HepG2 (cell line): ENCODE measurements around the gene GAS5. TPM values are rescaled to one million over a fixed set of nuclear protein-coding genes. Genes with fewer than 3 reads are reported as not detected.

Source experiments
- BRCA1 ChIP-seq: sonication (generic); formaldehyde crosslinking; IDR thresholded peaks from 2 replicates; pipeline ENCODE4 v1.4.0; 2020; ENCODE audit warnings: missing genetic modification reagents
- CBX1 ChIP-seq: IDR thresholded peaks from one replicate; pipeline ENCODE4 v1.6.1; 2016; ENCODE audit warnings: antibody characterized with exemption, low read depth
- CBX2 ChIP-seq, 2 experiments: fragments of 200-600 bp in 1 of 2; sonication (generic); formaldehyde crosslinking in 1 of 2; IDR thresholded peaks; 2 replicates each; pipeline versions ENCODE4 v1.7.0 to v1.8.1; 2018 to 2022; ENCODE audit warnings: low read depth in 2 of 2, low read length in 1 of 2, mild to moderate bottlenecking in 1 of 2, missing genetic modification reagents in 1 of 2
- CBX5 ChIP-seq: sonication (generic); formaldehyde crosslinking; IDR thresholded peaks from 2 replicates; pipeline ENCODE4 v1.4.0; 2020; ENCODE audit warnings: missing genetic modification reagents, borderline replicate concordance
- EEA1 ChIP-seq: sonication (generic); formaldehyde crosslinking; IDR thresholded peaks from 2 replicates; pipeline ENCODE4 v1.5.1; 2020; ENCODE audit warnings: mild to moderate bottlenecking, missing genetic modification reagents, borderline replicate concordance
- FIP1L1 ChIP-seq: fragments of 200-400 bp; formaldehyde crosslinking; IDR thresholded peaks from 2 replicates; pipeline ENCODE4 v1.6.1; 2018; ENCODE audit warnings: low read depth, mild to moderate bottlenecking, low read length, moderate library complexity, borderline replicate concordance; ENCODE audit not compliant: insufficient read depth
- GTF2F1 ChIP-seq: fragments of 150-350 bp; IDR thresholded peaks from 2 replicates; pipeline ENCODE4 v1.6.1; 2014; ENCODE audit warnings: low read length
- HNRNPUL1 ChIP-seq: fragments of 200-400 bp; formaldehyde crosslinking; IDR thresholded peaks from 2 replicates; pipeline ENCODE4 v1.6.1; 2017; ENCODE audit warnings: low read depth, mild to moderate bottlenecking, low read length, moderate library complexity
- MIER3 ChIP-seq: IDR thresholded peaks from 2 replicates; pipeline ENCODE4 v1.6.1; 2016; ENCODE audit warnings: missing compliant biosample characterization, borderline replicate concordance
- MZF1 ChIP-seq: sonication (generic); formaldehyde crosslinking; IDR thresholded peaks from 2 replicates; pipeline ENCODE4 v1.8.1; 2023; ENCODE audit warnings: mild to moderate bottlenecking, missing genetic modification reagents, borderline replicate concordance
- SP4 ChIP-seq: sonication (generic); formaldehyde crosslinking; IDR thresholded peaks from 2 replicates; pipeline ENCODE4 v1.8.1; 2023; ENCODE audit warnings: mild to moderate bottlenecking, missing genetic modification reagents
- SYNCRIP ChIP-seq: fragments of 200-400 bp; formaldehyde crosslinking; IDR thresholded peaks from 2 replicates; pipeline ENCODE4 v1.6.1; 2018; ENCODE audit warnings: mild to moderate bottlenecking, low read depth, low read length; ENCODE audit not compliant: insufficient read depth
- TBX3 ChIP-seq: fragments of 450-650 bp; IDR thresholded peaks from 2 replicates; pipeline ENCODE4 v1.6.1; 2017; ENCODE audit warnings: antibody characterized with exemption, mild to moderate bottlenecking, inconsistent platforms, borderline replicate concordance
- ZNF205 ChIP-seq: IDR thresholded peaks from 2 replicates; pipeline ENCODE4 v1.6.1; 2018; ENCODE audit warnings: missing biosample characterization, missing genetic modification reagents
- ZNF572 ChIP-seq: sonication (generic); formaldehyde crosslinking; IDR thresholded peaks from 2 replicates; pipeline ENCODE4 v1.5.1; 2020; ENCODE audit warnings: mild to moderate bottlenecking, missing genetic modification reagents
- polyA plus RNA-seq, 8 experiments: library from polyadenylated mRNA; depleted of rRNA in 3 of 8; stranded (reverse) in 7 of 8; unstranded in 1 of 8; fragments of >200 nt; fragmentation: Illumina TruSeq in 4 of 8; extraction: Trizol in 4 of 8; gene quantifications; 2 replicates each; pipeline versions ENCODE4 v1.2.1 to v1.2.3, GENCODE V29; 2011 to 2016; ENCODE audit warnings: low read depth in 4 of 8, missing spikeins in 1 of 8, mixed read lengths in 1 of 8; ENCODE audit not compliant: insufficient read depth in 1 of 8
- total RNA-seq, 5 experiments: library from RNA; depleted of rRNA; stranded (reverse); fragments of >200 nt; fragmentation: Illumina TruSeq; extraction: Trizol; gene quantifications; 2 replicates each; pipeline ENCODE4 v1.2.3, GENCODE V29; 2016; ENCODE audit warnings: low read depth in 1 of 5
- TF ChIP-seq, protein P1 (sequence below): sonication (generic); formaldehyde crosslinking; IDR thresholded peaks from 2 replicates; pipeline ENCODE4 v1.4.0; 2020; ENCODE audit warnings: mild to moderate bottlenecking, missing genetic modification reagents
- TF ChIP-seq, protein P2 (sequence below): sonication (generic); formaldehyde crosslinking; IDR thresholded peaks from 2 replicates; pipeline ENCODE4 v1.4.0; 2020; ENCODE audit warnings: missing genetic modification reagents, mild to moderate bottlenecking, borderline replicate concordance
- TF ChIP-seq, protein P3 (sequence below): sonication (generic); formaldehyde crosslinking; IDR thresholded peaks from 2 replicates; pipeline ENCODE4 v1.5.0; 2020; ENCODE audit warnings: mild to moderate bottlenecking, missing genetic modification reagents
- TF ChIP-seq, protein P4 (sequence below): sonication (generic); formaldehyde crosslinking; IDR thresholded peaks from 2 replicates; pipeline ENCODE4 v1.4.0; 2020; ENCODE audit warnings: missing genetic modification reagents
- TF ChIP-seq, protein P5 (sequence below): sonication (generic); formaldehyde crosslinking; IDR thresholded peaks from 2 replicates; pipeline ENCODE4 v1.9.0; 2021; ENCODE audit warnings: missing genetic modification reagents, mild to moderate bottlenecking, borderline replicate concordance

The GAS5 gene
- total and polyA plus RNA-seq, 2 of the 13 experiments (the other 11 are each of a cell fraction or from before 2014, with no cell fraction given): 352 to 738 TPM

DNA sequence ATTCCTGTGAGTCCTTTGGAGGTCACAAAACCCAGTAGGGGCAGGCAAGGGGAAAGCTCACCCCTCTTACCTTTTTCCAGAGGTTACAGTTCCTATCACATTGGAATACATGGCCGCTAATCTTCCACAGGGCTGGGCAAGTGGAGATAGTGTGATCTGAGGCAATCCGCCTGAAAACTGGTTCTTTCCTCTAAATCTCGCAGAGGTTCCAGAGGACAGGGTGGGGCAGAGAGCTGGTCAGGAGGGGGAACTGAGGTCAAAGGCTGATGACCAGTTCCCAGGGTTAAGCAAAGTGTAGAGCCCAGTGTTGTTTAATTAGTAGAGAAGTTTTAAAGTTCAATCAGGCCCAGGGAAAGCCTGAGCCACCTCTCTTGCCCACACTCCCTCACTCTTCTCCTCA, 49.4 kb upstream of the GAS5 start, which contains the start of gene SERPINC1 (continued):
- TF ChIP-seq, protein P1, sequence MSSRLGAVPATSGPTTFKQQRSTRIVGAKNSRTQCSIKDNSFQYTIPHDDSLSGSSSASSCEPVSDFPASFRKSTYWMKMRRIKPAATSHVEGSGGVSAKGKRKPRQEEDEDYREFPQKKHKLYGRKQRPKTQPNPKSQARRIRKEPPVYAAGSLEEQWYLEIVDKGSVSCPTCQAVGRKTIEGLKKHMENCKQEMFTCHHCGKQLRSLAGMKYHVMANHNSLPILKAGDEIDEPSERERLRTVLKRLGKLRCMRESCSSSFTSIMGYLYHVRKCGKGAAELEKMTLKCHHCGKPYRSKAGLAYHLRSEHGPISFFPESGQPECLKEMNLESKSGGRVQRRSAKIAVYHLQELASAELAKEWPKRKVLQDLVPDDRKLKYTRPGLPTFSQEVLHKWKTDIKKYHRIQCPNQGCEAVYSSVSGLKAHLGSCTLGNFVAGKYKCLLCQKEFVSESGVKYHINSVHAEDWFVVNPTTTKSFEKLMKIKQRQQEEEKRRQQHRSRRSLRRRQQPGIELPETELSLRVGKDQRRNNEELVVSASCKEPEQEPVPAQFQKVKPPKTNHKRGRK (CRISPR knock-in tag): no peak
- TF ChIP-seq CBX2 (IDR thresholded peaks at IDR 0.05; ENCODE audit: low read depth, low read length): no peak
- no peak for TF ChIP-seq CBX2 (CRISPR knock-in tag; IDR thresholded peaks at IDR 0.05; ENCODE audit: low read depth)
- TF ChIP-seq GTF2F1: no peak
- no peak for TF ChIP-seq CBX5 (CRISPR knock-in tag)
- TF ChIP-seq, protein P2, sequence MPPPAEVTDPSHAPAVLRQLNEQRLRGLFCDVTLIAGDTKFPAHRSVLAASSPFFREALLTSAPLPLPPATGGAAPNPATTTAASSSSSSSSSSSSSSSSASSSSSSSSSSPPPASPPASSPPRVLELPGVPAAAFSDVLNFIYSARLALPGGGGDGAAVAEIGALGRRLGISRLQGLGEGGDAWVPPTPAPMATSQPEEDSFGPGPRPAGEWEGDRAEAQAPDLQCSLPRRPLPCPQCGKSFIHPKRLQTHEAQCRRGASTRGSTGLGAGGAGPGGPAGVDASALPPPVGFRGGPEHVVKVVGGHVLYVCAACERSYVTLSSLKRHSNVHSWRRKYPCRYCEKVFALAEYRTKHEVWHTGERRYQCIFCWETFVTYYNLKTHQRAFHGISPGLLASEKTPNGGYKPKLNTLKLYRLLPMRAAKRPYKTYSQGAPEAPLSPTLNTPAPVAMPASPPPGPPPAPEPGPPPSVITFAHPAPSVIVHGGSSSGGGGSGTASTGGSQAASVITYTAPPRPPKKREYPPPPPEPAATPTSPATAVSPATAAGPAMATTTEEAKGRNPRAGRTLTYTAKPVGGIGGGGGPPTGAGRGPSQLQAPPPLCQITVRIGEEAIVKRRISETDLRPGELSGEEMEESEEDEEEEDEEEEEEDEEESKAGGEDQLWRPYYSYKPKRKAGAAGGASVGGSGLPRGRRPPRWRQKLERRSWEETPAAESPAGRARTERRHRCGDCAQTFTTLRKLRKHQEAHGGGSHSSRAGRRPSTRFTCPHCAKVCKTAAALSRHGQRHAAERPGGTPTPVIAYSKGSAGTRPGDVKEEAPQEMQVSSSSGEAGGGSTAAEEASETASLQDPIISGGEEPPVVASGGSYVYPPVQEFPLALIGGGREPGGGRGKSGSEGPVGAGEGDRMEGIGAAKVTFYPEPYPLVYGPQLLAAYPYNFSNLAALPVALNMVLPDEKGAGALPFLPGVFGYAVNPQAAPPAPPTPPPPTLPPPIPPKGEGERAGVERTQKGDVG (CRISPR knock-in tag): no peak
- no peak for TF ChIP-seq SYNCRIP
- no peak for TF ChIP-seq SP4 (CRISPR knock-in tag)
- TF ChIP-seq MIER3 (CRISPR knock-in tag): no peak
- TF ChIP-seq, protein P3, sequence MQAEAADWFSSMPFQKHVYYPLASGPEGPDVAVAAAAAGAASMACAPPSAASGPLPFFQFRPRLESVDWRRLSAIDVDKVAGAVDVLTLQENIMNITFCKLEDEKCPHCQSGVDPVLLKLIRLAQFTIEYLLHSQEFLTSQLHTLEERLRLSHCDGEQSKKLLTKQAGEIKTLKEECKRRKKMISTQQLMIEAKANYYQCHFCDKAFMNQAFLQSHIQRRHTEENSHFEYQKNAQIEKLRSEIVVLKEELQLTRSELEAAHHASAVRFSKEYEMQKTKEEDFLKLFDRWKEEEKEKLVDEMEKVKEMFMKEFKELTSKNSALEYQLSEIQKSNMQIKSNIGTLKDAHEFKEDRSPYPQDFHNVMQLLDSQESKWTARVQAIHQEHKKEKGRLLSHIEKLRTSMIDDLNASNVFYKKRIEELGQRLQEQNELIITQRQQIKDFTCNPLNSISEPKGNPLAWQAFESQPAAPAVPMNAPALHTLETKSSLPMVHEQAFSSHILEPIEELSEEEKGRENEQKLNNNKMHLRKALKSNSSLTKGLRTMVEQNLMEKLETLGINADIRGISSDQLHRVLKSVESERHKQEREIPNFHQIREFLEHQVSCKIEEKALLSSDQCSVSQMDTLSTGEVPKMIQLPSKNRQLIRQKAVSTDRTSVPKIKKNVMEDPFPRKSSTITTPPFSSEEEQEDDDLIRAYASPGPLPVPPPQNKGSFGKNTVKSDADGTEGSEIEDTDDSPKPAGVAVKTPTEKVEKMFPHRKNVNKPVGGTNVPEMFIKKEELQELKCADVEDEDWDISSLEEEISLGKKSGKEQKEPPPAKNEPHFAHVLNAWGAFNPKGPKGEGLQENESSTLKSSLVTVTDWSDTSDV (CRISPR knock-in tag): no peak
- no peak for TF ChIP-seq BRCA1 (CRISPR knock-in tag)
- no peak for TF ChIP-seq CBX1
- TF ChIP-seq, protein P4, sequence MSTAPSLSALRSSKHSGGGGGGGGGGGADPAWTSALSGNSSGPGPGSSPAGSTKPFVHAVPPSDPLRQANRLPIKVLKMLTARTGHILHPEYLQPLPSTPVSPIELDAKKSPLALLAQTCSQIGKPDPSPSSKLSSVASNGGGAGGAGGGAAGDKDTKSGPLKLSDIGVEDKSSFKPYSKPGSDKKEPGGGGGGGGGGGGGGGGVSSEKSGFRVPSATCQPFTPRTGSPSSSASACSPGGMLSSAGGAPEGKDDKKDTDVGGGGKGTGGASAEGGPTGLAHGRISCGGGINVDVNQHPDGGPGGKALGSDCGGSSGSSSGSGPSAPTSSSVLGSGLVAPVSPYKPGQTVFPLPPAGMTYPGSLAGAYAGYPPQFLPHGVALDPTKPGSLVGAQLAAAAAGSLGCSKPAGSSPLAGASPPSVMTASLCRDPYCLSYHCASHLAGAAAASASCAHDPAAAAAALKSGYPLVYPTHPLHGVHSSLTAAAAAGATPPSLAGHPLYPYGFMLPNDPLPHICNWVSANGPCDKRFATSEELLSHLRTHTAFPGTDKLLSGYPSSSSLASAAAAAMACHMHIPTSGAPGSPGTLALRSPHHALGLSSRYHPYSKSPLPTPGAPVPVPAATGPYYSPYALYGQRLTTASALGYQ (CRISPR knock-in tag): no peak
- no peak for TF ChIP-seq HNRNPUL1
- TF ChIP-seq FIP1L1: no peak
- TF ChIP-seq TBX3: no peak
- TF ChIP-seq MZF1 (CRISPR knock-in tag): no peak
- TF ChIP-seq, protein P5, sequence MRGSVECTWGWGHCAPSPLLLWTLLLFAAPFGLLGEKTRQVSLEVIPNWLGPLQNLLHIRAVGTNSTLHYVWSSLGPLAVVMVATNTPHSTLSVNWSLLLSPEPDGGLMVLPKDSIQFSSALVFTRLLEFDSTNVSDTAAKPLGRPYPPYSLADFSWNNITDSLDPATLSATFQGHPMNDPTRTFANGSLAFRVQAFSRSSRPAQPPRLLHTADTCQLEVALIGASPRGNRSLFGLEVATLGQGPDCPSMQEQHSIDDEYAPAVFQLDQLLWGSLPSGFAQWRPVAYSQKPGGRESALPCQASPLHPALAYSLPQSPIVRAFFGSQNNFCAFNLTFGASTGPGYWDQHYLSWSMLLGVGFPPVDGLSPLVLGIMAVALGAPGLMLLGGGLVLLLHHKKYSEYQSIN: no peak
- no peak for TF ChIP-seq ZNF205 (CRISPR knock-in tag)
- TF ChIP-seq EEA1 (CRISPR knock-in tag): no peak
- no peak for TF ChIP-seq ZNF572 (CRISPR knock-in tag)
